Iris pigment epithelial cell (primary cell): Measurements from ENCODE around the gene FKBP8.

ENCODE experiments used
- DNase-seq: peaks from one replicate; pipeline ENCODE4 v3.0.0-alpha.2; 2011; ENCODE audit warnings: low read depth

Gene FKBP8

DNA sequence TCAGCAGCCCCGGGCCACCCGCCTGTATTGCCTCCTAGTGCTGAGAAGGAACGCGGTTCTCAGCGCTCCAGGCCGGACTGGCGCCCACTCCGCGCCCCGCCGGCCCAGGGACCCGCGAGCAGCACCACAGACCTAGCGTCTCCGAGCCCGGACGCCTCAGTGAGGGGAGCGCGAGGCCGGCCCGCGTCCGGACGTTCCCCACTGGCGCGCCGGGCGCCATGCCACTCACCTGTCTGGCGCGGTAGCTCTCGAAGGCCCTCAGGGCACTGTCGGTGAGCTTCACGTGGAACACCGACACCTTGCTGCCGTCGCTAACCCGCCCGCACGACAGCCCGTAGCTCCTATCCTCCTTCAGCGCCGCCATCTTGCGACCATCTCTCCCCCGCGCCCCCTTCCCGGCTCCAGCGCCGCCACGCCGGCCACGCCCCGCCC lies 21.7 kb downstream of the FKBP8 start, which contains the start of gene ELL:
Gene ELL (minus strand): TSS at position 379 of the 432 bp plus-strand sequence. CDS start 15 bp downstream, at position 364.
- no peak for DNase-seq

DNA sequence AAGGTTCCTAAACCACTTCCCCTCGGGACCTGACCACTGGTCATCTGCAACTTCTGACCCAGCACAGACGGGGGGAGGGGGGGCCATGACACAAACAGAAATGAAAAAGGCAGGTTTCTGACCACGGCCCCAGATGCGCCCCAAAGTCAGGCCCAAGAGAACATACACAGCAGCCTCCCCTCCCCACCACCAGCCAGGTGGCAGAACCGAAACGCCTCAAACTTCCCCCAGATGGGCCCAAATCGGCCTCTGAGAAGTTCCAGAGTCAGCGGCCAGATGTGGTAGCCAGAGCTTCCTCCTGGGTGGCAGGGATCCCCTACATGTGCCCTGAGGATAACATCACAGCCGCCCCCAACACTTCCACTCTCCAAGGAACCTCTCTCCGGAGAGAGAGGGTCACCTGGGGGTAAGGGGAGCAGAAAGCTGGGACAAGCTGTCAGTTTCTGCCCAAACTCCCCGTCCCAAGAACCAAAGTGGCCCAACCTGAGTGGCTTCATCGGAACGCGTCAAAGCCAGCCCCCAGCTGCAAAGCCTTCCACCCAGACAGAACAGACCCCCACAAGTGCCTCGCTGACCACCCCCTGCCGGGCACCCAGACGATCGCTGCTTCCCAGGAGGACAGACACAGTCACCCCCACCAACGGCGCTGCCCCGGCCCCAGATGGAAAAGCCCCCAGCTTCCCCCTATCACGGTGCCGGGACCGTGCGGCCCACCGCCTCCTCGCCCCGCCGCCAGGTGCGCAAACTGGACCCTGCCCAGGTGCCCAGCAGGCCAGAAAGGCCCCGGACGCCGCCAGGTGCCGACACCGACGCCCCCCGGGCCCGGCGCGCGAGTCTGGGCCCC lies 22.3 kb downstream of the FKBP8 start:
- no peak for DNase-seq

DNA sequence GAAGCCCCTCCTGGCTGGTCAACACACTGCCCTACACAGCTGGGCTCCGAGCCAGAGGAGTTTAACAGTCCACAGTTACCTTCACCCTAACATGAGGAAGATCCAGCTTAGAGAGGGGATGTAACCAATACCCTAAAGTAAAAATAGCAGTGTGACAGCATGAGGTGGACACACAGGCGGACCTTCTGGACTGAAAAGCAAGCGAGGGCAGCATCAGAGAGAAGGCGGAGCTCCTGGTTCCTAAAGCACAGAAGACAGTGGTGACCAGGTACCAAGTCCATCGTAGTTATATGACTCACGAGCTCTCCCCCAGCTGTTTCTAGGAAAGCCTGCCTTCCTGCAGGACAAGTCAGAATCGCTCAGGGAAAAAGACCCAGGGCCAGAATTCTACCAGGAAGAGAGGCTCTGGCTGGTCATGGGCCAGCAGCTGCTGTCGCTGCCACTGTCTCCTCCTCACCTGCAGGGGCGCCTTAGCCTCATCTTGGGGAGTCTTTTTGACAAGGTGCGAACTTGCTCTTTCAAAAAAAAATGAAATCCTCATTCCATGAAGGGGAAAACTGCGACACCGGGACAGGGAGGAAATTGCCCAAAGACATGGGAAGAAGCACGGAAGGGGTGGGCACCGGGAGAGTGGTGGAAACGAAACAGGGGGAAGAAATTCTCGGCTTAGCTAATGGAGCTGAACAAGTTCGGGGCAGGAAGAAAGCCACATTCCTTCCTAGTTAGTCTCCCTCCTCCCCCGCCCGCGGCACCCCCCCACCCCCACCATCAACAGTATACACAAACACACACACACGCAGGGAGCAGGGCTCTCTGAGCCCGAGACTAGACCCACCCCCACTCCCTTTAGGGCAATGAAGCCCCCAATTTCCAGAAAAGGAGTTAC lies 23.2 kb downstream of the FKBP8 start:
- peak; percentile 84 for DNase-seq

DNA sequence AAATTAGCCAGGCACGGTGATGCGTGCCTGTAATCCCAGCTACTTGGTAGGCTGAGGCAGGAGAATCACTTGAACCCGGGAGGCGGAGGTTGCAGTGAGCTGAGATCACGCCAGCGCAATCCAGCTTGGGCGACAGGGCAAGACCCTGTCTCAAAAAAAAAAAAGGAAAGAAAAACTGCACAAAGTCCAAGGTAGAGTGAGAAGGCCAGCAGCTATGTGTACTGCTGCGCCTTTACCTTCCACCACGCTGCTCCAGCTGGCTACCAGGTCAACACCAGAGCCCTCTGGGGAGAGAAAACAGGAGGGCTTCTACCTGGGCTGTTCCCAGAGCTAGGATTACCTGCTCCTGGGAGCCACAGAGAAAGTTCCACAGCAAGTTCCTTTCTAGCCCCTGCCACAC lies 24.7 kb downstream of the FKBP8 start:
- no peak for DNase-seq

DNA sequence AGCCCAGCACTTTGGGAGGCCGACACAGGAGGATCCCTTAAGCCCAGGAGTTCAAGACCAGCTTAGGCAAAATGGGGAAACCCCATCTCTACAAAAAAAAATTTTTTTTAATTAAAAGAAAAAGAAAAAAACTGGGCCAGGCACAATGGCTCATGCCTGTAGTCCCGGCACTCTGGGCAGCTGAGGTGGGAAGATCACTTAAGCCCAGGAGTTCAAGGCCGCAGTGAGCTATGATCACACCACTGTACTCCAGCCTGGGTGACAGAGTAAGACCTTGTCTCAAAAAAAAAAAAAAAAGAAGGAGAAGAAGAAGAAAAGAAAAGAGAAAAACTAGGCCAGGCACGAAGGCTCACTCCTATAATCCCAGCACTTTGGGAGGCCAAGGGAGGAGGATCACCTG lies 25.8 kb downstream of the FKBP8 start:
- no peak for DNase-seq

DNA sequence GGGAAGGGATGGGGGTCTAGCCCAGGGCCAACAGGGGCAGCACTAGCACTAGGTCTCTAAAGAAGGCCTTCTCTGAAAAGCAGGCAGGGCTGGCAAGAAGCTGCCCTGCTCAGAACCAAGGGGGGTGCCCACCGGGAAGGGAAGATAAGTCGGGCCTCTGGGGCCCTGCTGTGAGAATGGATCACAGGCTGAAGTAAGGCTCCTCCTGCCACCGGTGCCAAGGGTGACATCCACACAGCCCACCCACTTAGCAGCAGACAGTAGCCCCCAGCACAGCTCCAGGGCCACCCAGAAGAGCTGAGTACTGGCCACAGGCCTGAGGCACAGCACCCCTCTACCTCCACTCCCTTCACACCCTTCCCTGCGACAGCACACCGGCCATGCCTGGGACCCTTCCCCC lies 27.4 kb downstream of the FKBP8 start:
- DNase-seq = no peak

DNA sequence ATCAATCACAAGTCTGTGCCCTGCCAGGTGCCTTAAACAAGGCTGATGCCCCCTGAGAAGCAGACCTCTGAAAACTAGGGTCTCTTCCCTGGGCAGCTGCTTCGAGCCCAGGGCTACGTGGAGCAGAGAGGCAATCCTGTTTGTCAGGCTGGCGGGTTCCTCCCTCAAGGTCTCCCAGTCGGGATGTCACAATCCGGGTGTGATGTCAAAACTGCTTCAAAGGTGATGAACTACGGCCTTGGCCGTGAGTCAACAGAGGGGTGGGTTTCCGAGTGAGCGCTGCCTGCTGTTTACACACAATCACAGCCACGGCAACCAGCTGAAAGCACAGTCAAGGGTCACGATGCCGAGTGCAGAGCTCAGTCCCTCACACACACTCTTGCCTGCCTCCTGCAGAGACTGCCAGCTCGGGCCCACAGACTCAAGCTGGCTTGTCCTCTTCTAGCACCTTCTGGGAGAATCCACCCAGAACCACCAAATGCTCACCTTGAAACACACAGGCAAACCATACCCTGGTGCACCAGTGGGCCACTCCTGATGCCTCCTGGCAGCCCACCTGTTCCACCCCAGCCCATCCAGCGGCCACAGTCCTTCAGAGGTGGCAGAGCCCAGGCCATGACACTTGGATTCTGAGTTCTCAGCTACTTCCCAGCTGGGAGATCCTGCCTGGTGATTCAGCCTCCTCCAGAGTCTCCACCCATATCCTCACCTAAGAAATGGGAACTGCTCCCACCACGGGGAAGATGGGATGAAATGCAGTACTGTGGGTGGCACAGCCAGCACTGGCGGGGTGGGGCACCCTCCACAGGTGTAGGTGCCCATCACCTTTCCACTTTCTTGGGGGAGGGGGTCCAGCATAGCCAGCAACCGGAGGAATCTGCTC lies 28.3 kb downstream of the FKBP8 start:
- DNase-seq = peak; percentile 83

DNA sequence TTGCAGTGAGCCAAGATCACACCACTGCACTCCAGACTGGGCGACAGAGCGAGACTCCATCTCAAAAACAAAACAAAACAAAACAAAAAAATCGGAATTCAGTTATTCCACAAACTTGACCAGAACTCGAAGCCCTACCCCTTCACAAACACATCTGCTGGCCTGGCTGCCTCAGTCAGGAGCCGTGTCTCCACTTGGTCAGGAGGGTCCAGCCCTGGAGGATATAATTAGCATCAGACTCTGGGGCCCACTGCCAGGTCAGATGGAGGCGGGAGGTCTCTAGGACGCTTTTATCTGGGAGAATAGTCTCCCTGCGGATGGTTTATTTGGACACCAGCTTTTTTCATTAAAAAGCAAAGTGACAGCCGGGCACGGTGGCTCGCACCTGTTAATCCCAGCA lies 29.5 kb downstream of the FKBP8 start:
- no peak for DNase-seq

DNA sequence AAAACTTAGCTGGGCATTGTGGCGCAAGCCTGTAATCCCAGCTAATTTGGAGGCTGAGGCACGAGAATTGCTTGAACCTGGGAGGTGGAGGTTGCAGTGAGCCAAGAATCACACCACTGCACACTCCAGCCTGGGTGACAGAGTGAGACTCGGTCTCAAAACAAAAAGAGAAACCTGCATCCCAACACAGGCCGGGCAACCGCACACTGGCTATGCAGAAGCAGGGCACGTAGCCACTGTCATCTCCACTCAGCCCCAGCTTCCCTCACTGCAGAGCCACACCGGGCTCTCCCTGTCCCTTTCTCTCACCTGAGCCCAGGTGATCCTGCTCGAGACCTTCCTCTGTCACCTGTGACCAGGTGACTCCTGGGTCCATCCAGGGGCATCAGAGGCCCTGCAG lies 33.2 kb downstream of the FKBP8 start:
- no peak for DNase-seq

DNA sequence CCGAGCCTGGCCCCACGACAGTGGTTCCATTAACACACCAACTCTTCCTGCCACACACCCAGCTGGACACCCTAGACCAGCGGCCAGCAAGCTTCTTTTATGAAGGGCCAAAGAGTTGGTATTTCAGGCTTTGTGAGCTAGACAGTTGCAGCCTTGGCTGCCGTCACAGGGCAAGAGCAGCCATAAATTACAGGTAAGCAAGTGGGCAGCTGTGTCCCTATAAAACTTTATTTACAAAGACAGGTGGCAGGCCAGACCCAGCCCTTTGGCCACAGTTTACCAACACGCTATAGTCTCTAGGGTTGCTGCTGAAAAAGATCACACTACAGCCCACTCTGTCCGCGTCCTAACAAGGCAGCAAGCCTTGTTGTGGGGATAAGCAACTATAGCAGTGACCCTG lies 34.8 kb downstream of the FKBP8 start:
- DNase-seq = no peak

DNA sequence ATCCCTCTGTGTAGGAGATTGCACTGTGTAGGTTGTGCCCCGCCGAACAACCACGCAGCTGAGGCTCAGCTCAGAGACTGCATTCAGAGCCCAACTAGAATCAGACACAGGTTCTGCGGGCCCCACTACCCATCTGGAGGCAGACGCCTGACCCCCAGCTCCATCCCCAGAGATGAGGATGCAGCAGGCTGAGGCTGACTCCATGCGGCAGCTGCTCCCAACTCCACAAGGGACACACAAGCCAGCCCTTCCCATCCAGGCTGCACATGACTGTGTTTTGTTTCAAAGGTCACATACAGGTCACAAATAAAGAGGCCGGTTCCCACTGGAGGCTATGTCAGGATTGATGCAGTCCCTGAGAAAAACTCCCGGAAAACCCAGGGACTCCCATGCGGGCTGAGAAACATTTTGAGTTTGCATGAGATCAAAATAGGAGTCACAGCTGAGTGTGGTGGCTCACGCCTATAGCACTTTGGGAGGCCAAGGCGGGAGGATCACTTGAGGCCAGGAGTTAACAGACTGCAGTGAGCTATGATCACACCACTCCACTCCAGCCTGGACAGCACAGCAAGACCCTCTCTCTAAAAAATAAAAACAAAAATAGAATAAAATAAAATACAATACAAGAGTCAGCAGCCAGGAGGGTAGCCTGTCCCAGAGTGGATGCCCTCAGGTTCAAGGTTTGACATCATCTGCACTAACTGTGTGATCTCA lies 35.5 kb downstream of the FKBP8 start:
- no peak for DNase-seq

DNA sequence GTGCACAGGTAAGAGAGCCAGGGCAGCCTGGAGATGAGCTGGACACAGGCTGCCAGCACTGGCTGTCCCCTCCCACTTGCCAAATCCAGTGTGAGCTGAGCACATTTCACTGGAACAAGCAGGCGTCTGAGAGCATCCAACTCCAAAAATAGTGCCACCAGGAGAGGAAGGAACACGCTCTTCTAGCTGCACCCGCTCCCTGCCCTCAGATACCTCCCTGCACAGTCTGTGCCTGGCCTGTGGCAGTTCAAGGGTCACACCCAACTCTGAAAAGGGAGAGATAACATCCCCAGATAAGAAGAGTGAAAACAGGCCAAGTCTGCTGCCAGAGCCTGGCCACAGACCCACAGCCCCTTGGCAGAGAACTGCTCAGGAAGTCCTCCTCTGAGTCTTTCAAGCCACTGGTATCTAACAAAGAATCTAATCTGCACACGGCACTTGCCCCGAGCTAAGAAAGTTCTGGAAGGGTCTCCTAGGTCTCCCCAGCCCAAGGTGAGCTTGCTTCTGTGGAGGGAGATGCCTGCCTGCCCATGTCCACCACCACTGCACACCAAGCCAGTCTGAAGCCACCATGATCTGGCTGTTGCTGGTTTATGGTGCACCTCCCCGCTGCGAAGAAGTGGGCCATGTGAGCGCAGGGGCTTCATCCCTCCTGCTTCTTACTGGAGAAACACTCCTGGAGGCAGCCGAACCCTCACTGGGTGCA lies 36.2 kb downstream of the FKBP8 start:
- DNase-seq = peak; percentile 28

DNA sequence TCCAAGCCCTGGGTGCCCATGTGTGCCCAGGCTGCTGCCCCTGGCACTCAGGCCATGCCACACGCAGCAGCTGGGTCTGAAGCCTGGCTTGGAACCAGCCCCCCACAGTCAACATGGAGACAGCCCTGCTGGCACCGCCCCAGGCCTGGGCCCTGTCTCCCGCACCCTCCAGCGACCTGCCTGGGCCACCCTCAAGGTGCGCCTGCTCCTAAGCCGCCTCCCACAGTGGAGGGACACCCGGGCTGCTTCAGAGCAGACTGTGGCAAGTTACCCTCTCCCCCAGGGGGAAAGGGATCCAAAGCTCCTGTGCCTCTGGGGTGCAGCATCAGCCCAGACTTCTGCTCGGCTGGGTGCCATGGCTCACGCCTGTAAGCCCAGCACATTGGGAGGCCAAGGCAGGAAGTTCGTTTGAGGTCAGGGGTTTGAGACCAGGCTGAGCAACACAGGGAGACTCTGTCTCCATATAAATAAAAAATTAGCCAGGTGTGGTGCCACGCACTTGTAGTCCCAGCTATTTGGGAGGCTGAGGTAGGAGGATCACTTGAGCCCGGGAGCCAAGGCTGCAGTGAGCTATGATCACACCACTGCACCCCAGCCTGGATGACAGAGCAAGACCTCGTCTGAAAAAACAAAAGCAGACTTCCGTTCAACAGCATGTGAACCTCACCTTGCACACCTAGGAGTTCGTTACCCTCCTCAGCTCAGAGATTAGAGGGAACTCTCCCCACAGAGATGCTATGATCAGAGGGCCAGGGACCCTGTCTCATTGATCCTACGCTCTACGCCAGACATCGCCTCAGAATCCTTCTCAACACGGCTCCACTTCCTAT lies 37.1 kb downstream of the FKBP8 start:
- no peak for DNase-seq

DNA sequence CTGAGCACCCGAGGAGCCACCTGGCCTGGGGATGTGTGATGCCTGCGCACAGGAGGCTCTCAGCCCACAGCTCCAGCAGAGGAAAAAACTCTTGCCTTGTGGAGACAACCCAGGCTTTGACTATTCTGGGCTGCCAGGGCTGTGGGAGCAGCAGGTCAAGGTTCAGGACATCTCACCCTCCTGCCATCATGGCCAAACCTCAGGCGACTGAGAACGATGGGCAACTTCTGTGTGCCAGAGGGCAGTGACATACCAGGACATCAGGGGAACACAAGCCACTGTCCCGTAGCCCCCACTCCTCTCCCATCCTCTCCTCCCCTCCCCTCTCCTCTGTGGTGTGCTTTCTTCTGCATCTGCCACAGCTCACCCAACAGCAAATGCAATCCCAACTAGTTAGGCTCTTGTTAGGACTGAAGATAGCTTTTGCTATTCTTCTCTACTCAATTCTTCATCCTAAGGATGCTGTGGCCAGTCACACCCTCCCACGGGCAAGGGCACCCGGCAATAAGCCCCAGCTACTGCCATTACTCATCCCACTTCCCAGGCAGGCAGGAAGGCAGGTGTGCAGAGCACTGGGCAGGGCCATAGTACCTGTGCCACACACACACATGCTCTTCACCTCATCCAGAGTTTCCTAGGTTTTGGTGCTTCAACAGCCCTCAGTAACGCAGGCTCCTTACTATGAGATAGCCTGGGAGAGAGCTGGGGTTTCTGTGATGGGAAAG lies 38.3 kb downstream of the FKBP8 start:
- no peak for DNase-seq

DNA sequence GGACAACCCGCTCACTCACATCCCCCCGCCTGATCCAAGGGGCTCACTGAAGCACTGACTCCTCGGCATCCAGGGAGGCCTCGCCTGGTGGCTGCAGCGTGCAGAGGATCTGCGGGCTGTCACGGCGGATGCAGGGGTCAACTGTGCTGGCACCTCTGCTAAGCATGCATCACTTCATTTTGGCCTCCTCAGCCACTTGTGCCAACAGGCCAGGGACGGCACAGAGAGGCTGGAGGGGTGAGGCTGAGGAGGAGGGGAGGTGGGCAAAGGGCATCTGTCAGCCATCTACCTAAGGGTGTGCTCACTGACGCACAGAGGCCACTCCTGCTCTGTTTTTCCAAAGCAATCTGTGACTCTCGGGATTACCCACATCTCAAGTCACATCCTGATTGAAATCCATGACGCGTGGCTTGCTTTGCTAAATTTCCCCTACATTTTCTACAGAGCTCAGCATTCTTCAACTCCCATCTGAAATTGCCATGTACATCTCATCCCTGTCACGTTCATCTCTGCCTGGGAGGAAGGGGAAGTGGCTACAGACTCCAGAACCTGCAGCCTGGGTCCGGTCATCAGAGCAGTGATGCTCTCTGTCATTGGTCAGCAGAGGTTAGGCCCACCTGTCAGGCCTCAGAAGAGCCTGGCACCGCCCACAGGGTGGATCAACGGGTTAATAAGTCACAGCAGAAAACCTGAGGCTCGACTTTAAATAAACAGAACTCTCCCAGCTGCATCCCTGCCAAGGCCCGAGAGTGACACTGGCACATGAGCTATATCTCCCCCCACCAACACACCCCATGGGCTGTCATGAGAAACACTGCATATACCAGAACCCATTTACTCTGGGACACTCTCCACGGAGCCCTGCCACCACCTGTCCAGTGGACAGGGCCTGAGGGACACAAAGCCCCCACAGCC lies 39.1 kb downstream of the FKBP8 start:
- DNase-seq = no peak

DNA sequence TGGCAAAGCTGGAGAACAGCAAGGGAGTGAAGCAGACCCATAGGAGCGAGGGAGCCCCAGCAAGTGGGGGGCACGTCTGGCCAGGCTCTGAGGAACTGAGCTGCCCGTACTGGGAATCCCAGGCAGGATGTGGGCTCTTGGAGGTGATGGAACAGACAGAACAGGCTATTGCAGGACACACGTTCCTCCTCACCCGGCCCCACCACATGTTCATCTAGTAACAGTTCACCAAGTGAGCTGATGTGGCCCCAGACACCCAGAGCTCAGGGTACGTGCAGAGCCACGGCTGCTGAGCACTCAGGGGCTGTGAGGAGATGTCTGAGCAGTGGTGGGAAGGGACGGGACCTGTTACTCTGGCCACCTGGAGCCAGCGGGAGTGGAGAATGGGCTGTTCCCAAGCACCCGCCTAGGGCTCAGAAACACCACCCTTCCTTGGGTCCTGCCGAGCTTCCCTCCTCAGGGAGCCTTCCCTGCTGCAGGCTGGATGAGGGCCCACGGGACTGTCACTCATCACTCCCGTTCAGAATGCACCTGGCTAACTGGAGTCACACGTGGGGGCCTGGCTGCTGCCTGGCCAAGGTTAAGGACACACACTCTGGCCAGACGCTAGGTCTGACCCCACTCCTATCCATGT lies 39.9 kb downstream of the FKBP8 start:
- no peak for DNase-seq

DNA sequence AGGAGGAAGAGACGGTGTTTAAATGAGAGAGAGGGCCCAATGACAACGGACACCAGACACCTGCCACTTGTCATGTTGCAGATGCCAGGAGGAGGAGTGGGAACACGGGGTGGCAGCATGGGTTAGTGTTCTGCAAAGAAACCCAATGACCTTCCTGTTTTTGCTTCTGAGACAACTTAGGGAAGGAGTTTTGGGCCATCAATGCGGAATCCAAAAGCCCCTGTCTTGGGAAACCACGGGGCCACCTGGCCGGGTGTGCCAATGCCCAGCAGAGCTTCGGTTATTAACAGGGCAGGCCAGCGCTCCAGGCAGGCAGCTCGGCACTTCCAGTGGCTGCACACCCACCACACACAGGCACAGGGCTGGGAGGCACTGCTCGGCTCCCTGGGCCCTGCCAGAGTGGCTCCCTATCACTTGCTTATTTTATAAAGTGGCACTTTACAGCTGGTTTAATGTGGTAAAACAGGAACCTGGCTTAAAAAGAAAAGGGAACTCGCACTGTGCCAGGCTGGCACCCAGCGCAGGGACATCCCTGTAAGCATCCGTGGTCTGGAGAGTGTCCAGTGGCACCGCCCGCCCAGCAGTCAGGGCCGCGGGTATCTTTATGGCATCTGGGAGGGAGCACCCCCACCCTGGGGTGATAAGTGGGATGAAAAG lies 40.6 kb downstream of the FKBP8 start:
- no peak for DNase-seq
